Measurements from ENCODE around the gene ST6GAL1. TPM values are rescaled to one million over a fixed set of nuclear protein-coding genes. Genes with fewer than 3 reads are reported as not detected.

Gene ST6GAL1
- total and polyA plus RNA-seq, 2 of the 8 experiments (the other 6 are each of a cell fraction or from before 2014, with no cell fraction given): 62.8 to 80.9 TPM

DNA sequence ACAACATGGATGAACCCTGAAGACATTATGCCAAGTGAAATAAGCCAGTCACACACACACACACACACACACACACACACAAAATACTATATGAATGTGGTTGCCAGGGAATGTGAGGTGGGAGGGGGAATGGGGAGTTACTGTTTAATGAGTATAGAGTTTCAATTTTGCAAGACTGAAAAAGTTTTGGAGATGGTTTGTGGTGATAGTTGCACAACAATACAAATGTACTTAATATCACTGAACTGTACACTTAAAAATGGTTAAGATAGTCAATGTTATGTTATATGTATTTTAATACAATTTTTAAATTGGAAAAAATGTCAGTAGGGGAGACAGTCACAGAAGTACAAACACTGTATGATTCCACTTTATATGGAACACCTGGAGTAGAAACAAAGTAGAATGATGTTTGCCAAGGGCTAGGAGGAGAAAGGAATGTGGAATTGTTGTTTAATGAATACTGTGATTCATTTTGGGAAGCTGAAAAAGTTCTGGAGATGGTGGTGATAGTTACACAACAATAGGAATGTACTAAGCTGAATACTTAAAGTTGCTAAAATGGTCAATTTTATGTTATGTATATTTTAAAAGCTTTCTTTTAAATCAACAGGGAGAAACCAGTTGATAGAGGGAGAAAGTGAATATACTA lies 132.3 kb downstream of the ST6GAL1 start:
- H4K91ac ChIP-seq (replicated peaks; ENCODE audit: insufficient read length, low read length): no peak overlapping the region
- H3K18ac ChIP-seq (ENCODE audit: extremely low read depth, low read length): no peak overlapping the region
- peaks cover 1% of the 10 kb centered on the region; the same call in 1 of the 2 replicates for H3K23me2 ChIP-seq (ENCODE audit: low read depth, low read length)
- H3K79me2 ChIP-seq (ENCODE audit: control insufficient read depth in 1 of 2, insufficient read depth in 2 of 2, low read length in 2 of 2): no peaks in the 10 kb centered on the region; a peak in 1 of 4 replicates
- FAIRE-seq (no peak), DNase-seq (ENCODE audit: low read depth in 1 of 2, low spot score in 2 of 2) (no peak)
- H3K4me3 ChIP-seq (ENCODE audit: extremely low read depth in 1 of 4, insufficient read depth in 2 of 4, low read depth in 3 of 4, low read length in 4 of 4): no peak overlapping the region
- no peak overlapping the region for H4K8ac ChIP-seq (ENCODE audit: extremely low read depth, insufficient read depth, low read length)
- TF ChIP-seq RNF2 (IDR thresholded peaks at IDR 0.05; ENCODE audit: borderline replicate concordance, low read depth, low read length, missing control alignments, poor library complexity, severe bottlenecking) (no peak), SP2 (IDR thresholded peaks at IDR 0.05; ENCODE audit: low read length) (no peak)
- no peaks in the 10 kb centered on the region for H3K79me1 ChIP-seq (ENCODE audit: low read depth, low read length)
- peaks cover 6 to 7% of the 10 kb centered on the region in 2 experiments for H3K9me3 ChIP-seq (ENCODE audit: insufficient read depth in 2 of 2, low read depth in 1 of 2, low read length in 1 of 2)
- H3K36me3 ChIP-seq (ENCODE audit: control insufficient read depth in 2 of 4, insufficient read depth in 4 of 4, low read length in 3 of 4): peaks cover 2 to 39% (median 14%) of the 10 kb centered on the region in 4 experiments; a peak in 7 of 8 replicates
- H2BK12ac ChIP-seq (ENCODE audit: low read depth, low read length): no peak overlapping the region
- no peaks in the 10 kb centered on the region for H3K27me3 ChIP-seq (replicated peaks in 1 of 4; ENCODE audit: control insufficient read depth in 3 of 4, extremely low read depth in 1 of 4, insufficient read depth in 3 of 4, low read length in 3 of 4)
- H3K4me2 ChIP-seq (ENCODE audit: insufficient read depth in 1 of 2, low read depth in 2 of 2, low read length in 2 of 2): no peak overlapping the region; a peak in 1 of 4 replicates
- ChIA-PET CTCF (ENCODE audit: partially characterized antibody) (interaction anchor here (0.6 kb wide), 1 partner anchor 303 kb away, joined by 3 read pairs; no protein-coding TSS in a partner anchor), POLR2A (ENCODE audit: partially characterized antibody) (no interaction called here)
- no peak overlapping the region for H2BK20ac ChIP-seq (ENCODE audit: low read length)
- peaks cover 0 to 1% of the 10 kb centered on the region in 2 experiments for H4K20me1 ChIP-seq (replicated peaks in 1 of 2; ENCODE audit: control insufficient read depth in 1 of 2, insufficient read depth in 2 of 2, low read length in 2 of 2)
- H3K23ac ChIP-seq (ENCODE audit: insufficient read length): no peak overlapping the region
- peaks cover 6 to 20% (median 9%) of the 10 kb centered on the region in 4 experiments; a peak in 5 of 7 replicates for H3K4me1 ChIP-seq (replicated peaks in 1 of 4; ENCODE audit: control insufficient read depth in 3 of 4, insufficient read depth in 4 of 4, low read length in 3 of 4)
- no peak overlapping the region for H3K14ac ChIP-seq (ENCODE audit: insufficient read length)
- H2BK15ac ChIP-seq (ENCODE audit: low read length): no peak overlapping the region
- no peak overlapping the region for H2BK5ac ChIP-seq (ENCODE audit: low read depth, low read length)
- no peak overlapping the region for H3K27ac ChIP-seq (ENCODE audit: low read depth, low read length)
- H2AFZ ChIP-seq (ENCODE audit: low read length): no peak overlapping the region
- H3K56ac ChIP-seq (replicated peaks; ENCODE audit: insufficient read length, low read depth, low read length): no peak overlapping the region
- no peak overlapping the region for H3K9ac ChIP-seq (replicated peaks in 1 of 4; ENCODE audit: extremely low read depth in 1 of 4, low read depth in 3 of 4, low read length in 3 of 4)
- H3K4ac ChIP-seq (replicated peaks; ENCODE audit: insufficient read length, low read depth, low read length): no peak overlapping the region
- H2BK120ac ChIP-seq (replicated peaks; ENCODE audit: low read depth, low read length): no peak overlapping the region
- no peak overlapping the region for H2AK5ac ChIP-seq (ENCODE audit: low read depth, low read length)
- H4K5ac ChIP-seq (ENCODE audit: insufficient read length, low read depth, low read length): no peak overlapping the region

All from H1 (cell line).